ENCODE data around the gene LLPH.

DNA sequence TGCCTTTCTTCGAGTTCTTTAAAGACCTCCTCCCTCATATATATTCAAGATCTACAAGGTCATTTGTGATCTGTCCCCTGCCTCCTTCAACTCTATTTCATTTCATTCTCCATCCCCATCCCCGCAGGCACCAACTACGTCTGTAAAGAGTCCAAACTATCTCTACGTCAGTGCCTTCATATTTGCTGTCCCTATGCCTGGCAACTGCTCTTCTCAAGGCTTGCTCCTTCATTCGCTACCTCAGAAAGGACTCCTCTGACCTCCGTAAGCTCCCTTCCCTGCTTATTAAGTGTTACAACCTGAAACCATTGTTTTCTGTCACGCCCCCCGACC, 650 bp downstream of the LLPH start:
- TF ChIP-seq, protein P1, sequence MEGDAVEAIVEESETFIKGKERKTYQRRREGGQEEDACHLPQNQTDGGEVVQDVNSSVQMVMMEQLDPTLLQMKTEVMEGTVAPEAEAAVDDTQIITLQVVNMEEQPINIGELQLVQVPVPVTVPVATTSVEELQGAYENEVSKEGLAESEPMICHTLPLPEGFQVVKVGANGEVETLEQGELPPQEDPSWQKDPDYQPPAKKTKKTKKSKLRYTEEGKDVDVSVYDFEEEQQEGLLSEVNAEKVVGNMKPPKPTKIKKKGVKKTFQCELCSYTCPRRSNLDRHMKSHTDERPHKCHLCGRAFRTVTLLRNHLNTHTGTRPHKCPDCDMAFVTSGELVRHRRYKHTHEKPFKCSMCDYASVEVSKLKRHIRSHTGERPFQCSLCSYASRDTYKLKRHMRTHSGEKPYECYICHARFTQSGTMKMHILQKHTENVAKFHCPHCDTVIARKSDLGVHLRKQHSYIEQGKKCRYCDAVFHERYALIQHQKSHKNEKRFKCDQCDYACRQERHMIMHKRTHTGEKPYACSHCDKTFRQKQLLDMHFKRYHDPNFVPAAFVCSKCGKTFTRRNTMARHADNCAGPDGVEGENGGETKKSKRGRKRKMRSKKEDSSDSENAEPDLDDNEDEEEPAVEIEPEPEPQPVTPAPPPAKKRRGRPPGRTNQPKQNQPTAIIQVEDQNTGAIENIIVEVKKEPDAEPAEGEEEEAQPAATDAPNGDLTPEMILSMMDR (IDR thresholded peaks at IDR 0.05; ENCODE audit: insufficient read depth, low read length, poor library complexity, severe bottlenecking) = no peak
- TF ChIP-seq EZH2phosphoT487 (conservative IDR thresholded peaks at IDR 0.05; ENCODE audit: low read length) = no peak

Measured in SU-DHL-6 (cell line).